Measurements from ENCODE around the gene CSE1L. TPM values are rescaled to one million over a fixed set of nuclear protein-coding genes. Genes with fewer than 3 reads are reported as not detected.

The CSE1L gene
- total RNA-seq, 1 experiment from 2014 or later: 246 TPM

GRCh38 chr20:49140834-49141233 lies 94.7 kb downstream of the CSE1L start:
- Histone ChIP-seq H4K91ac (ENCODE audit: insufficient read length, low read depth, low read length) (no peak overlapping the region), H3K27ac (ENCODE audit: insufficient read length, low read depth, low read length) (no peak overlapping the region), H4K20me1 (ENCODE audit: control insufficient read depth, insufficient read depth, insufficient read length) (no peaks in the 10 kb centered on the region), H3K79me2 (ENCODE audit: insufficient read depth, low read length) (no peaks in the 10 kb centered on the region), H3K4ac (ENCODE audit: low read depth, low read length) (no peak overlapping the region), H3K56ac (ENCODE audit: insufficient read length, low read depth, low read length) (no peak overlapping the region), H3K14ac (ENCODE audit: insufficient read depth, low read length) (no peak overlapping the region), H3K23me2 (ENCODE audit: insufficient read length, low read depth, low read length, poor library complexity, severe bottlenecking) (no peaks in the 10 kb centered on the region), H3K4me2 (ENCODE audit: insufficient read depth, insufficient read length, low read length) (no peak overlapping the region), H2BK12ac (ENCODE audit: insufficient read length, low read depth, low read length) (no peak overlapping the region), H2BK5ac (ENCODE audit: insufficient read length, low read length) (no peak overlapping the region), H2AK5ac (ENCODE audit: insufficient read length, low read length) (no peak overlapping the region), H3K9ac (ENCODE audit: extremely low read depth, insufficient read length, low read length) (no peak overlapping the region), H3K18ac (ENCODE audit: insufficient read length, low read depth, low read length) (no peak overlapping the region), H2BK15ac (ENCODE audit: low read depth, low read length) (no peak overlapping the region), H3K4me1 (ENCODE audit: insufficient read depth, low read length) (no peaks in the 10 kb centered on the region), H2BK120ac (ENCODE audit: low read depth, low read length, poor library complexity, severe bottlenecking) (no peak overlapping the region), H3K79me1 (ENCODE audit: insufficient read depth, low read depth, low read length, poor library complexity, severe bottlenecking) (peaks cover 6% of the 10 kb centered on the region), H4K8ac (replicated peaks; ENCODE audit: insufficient read length, low read depth, low read length) (no peak overlapping the region), H2AFZ (ENCODE audit: low read length) (no peak overlapping the region), H3T11ph (ENCODE audit: low read length) (no peak overlapping the region), H3K23ac (ENCODE audit: insufficient read length, low read depth, low read length) (no peak overlapping the region), H4K5ac (ENCODE audit: insufficient read length, low read depth, low read length) (no peak overlapping the region), H3K9me3 (ENCODE audit: control insufficient read depth, low read depth, low read length) (no peaks in the 10 kb centered on the region), H2BK20ac (ENCODE audit: low read depth, low read length, poor library complexity, severe bottlenecking) (no peak overlapping the region), H3K27me3 (ENCODE audit: insufficient read depth, low read length) (no peaks in the 10 kb centered on the region)
- H3K36me3 Mint-ChIP-seq (ENCODE audit: insufficient read depth in 1 of 3, low read depth in 3 of 3): peaks cover 13 to 43% (median 39%) of the 10 kb centered on the region in 3 experiments; a peak in 6 of 7 replicates
- no peak for DNase-seq
- H3K27me3 Mint-ChIP-seq (ENCODE audit: low read depth): no peaks in the 10 kb centered on the region
- H3K4me1 Mint-ChIP-seq: no peaks in the 10 kb centered on the region
- WGBS (ENCODE audit: extremely low coverage, insufficient read length, low lambda C conversion rate): no CpG with 5 or more reads among the region's 2 CpGs
- 0 out of 7 replicates have a peak overlapping the region, but pooled peaks of 1 of the 3 experiments have one; percentile 54 for H3K27ac Mint-ChIP-seq
- no peak overlapping the region for H3K4me3 Mint-ChIP-seq
- no peaks in the 10 kb centered on the region for H3K9me3 Mint-ChIP-seq
- no peak for TF ChIP-seq CTCF (conservative IDR thresholded peaks at IDR 0.05)

Other genes starting within 250 kb of the CSE1L start
- 5.4 and 6.6 TPM in 2 replicates for gene PREX1, start 218.3 kb upstream of the CSE1L start, total RNA-seq (2021)
- 16.6 and 16.7 TPM in 2 replicates for gene ARFGEF2, start 124.6 kb upstream of the CSE1L start, total RNA-seq (2021)
- 106 TPM in 2 replicates for gene STAU1, start 142.0 kb downstream of the CSE1L start, total RNA-seq (2021)
- 46.9 and 50.3 TPM in 2 replicates for gene DDX27, start 173.1 kb downstream of the CSE1L start, total RNA-seq (2021)
- gene ZNFX1, start 231.7 kb downstream of the CSE1L start, total RNA-seq (2021): 12.8 and 13.3 TPM in 2 replicates

Measured in H9 (cell line).